ENCODE measurements around the gene ATG9B. TPM values are rescaled to one million over a fixed set of nuclear protein-coding genes. Genes with fewer than 3 reads are reported as not detected.

ATG9B gene
- total and polyA plus RNA-seq, 9 of the 15 experiments (the other 6 are each of a cell fraction or from before 2014, with no cell fraction given) = 0.29 to 8.0 (median 2.1) TPM

- TF ChIP-seq CTCF (IDR thresholded peaks at IDR 0.05 in 2 of 3, conservative IDR thresholded peaks at IDR 0.05 in 1 of 3; ENCODE audit: insufficient read depth in 2 of 3, low read depth in 1 of 3, low read length in 3 of 3) (peak; percentile 89 to 94 (median 93)), GABPB1 (CRISPR knock-in tag; IDR thresholded peaks at IDR 0.05) (no peak), FOS (IDR thresholded peaks at IDR 0.05; ENCODE audit: extremely low read depth, insufficient read length) (no peak), ATF7 (IDR thresholded peaks at IDR 0.05) (no peak), LCOR (CRISPR knock-in tag; IDR thresholded peaks at IDR 0.05) (no peak), EWSR1 (IDR thresholded peaks at IDR 0.05; ENCODE audit: borderline replicate concordance, low read depth, partially characterized antibody) (no peak), BCLAF1 (IDR thresholded peaks at IDR 0.05; ENCODE audit: borderline replicate concordance in 1 of 2, control insufficient read depth in 1 of 2, low read depth in 2 of 2, low read length in 1 of 2) (no peak), ZC3H11A (IDR thresholded peaks at IDR 0.05; ENCODE audit: low read depth, low read length) (no peak), DPF2 (IDR thresholded peaks at IDR 0.05) (no peak), TARDBP (IDR thresholded peaks at IDR 0.05) (no peak), TAF9B (IDR thresholded peaks at IDR 0.05; ENCODE audit: partially characterized antibody) (no peak), KLF6 (CRISPR knock-in tag; IDR thresholded peaks at IDR 0.05; ENCODE audit: borderline replicate concordance) (no peak)
- TF ChIP-seq, protein P1, sequence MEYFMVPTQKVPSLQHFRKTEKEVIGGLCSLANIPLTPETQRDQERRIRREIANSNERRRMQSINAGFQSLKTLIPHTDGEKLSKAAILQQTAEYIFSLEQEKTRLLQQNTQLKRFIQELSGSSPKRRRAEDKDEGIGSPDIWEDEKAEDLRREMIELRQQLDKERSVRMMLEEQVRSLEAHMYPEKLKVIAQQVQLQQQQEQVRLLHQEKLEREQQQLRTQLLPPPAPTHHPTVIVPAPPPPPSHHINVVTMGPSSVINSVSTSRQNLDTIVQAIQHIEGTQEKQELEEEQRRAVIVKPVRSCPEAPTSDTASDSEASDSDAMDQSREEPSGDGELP (CRISPR knock-in tag; IDR thresholded peaks at IDR 0.05; ENCODE audit: borderline replicate concordance) = peak; percentile 67
Observed at GRCh38 chr7:150966002-150966401, 58.3 kb downstream of the ATG9B start (continued).
